ENCODE results near the gene ANKRD11. TPM values are rescaled to one million over a fixed set of nuclear protein-coding genes. Genes with fewer than 3 reads are reported as not detected.

Gene ANKRD11
- polyA plus RNA-seq, 3 donors = 3.2 to 62.4 (median 5.4) TPM

DNA sequence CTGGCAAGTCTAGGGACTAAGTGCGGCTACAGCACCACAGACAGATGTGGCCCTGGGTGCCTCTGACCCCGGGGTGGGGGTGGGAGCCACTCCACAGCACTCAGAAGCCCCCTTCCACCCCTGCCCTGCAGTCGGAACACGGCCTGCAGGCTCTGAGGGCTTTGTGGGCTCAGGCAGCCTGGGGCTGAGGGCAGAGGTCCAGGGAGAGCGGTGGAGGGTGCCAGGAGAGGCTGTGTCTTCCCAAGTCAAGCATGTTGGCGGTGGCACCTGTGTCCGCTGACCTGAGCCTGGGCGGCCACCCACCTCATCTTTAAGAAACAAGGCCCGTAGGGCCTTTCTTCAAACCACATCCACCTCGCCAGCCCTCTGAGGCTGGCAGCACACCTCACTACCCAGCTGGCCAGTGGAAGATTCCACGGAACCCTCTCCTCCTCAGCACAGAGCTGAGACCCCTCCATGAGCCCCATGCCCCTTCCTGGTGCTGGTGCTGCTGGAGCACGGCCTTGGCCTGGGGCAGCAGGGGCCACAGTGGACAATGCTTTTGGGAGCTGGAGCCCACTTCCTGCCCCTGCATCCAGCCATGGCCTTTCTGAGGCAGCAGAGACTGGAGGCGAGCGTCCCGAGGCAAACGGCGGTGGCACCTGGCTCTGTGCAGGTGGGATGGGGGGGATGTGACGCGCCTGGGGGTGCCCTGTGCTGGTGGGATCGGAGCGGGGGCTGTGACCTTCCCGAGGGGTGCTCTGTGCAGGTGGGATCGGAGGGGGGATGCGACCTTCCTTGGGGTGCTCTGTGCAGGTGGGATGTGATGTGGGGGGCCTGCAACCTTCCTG, 195.1 kb downstream of the ANKRD11 start:
- TF ChIP-seq, protein P1, sequence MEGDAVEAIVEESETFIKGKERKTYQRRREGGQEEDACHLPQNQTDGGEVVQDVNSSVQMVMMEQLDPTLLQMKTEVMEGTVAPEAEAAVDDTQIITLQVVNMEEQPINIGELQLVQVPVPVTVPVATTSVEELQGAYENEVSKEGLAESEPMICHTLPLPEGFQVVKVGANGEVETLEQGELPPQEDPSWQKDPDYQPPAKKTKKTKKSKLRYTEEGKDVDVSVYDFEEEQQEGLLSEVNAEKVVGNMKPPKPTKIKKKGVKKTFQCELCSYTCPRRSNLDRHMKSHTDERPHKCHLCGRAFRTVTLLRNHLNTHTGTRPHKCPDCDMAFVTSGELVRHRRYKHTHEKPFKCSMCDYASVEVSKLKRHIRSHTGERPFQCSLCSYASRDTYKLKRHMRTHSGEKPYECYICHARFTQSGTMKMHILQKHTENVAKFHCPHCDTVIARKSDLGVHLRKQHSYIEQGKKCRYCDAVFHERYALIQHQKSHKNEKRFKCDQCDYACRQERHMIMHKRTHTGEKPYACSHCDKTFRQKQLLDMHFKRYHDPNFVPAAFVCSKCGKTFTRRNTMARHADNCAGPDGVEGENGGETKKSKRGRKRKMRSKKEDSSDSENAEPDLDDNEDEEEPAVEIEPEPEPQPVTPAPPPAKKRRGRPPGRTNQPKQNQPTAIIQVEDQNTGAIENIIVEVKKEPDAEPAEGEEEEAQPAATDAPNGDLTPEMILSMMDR (IDR thresholded peaks at IDR 0.05) = no peak
- Histone ChIP-seq H4K20me1 (ENCODE audit: insufficient read depth, low read length) (peaks cover 100% of the 10 kb centered on the region), H3K27ac (ENCODE audit: low read depth in 1 of 2, low read length in 2 of 2) (no peak overlapping the region), H3K4me2 (replicated peaks; ENCODE audit: extremely low read depth, low read length, poor library complexity, severe bottlenecking) (no peak overlapping the region), H2AFZ (ENCODE audit: insufficient read depth, low read depth, low read length, poor library complexity, severe bottlenecking) (no peak overlapping the region), H3K27me3 (ENCODE audit: control insufficient read depth in 2 of 2, insufficient read depth in 2 of 2, low read length in 2 of 2) (no peaks in the 10 kb centered on the region), H3K36me3 (replicated peaks in 1 of 2; ENCODE audit: control insufficient read depth in 1 of 2, insufficient read depth in 2 of 2, low read length in 2 of 2) (peaks cover 22 to 44% of the 10 kb centered on the region in 2 donors), H3K4me3 (replicated peaks in 1 of 3; ENCODE audit: low read depth in 2 of 3, low read length in 3 of 3) (no peak overlapping the region), H3K9me3 (replicated peaks in 1 of 2; ENCODE audit: control insufficient read depth in 1 of 2, insufficient read depth in 1 of 2, low read length in 2 of 2) (no peaks in the 10 kb centered on the region), H3K9ac (ENCODE audit: insufficient read depth, low read length, poor library complexity, severe bottlenecking) (no peak overlapping the region), H3K79me2 (ENCODE audit: insufficient read depth, low read length) (peaks cover 79% of the 10 kb centered on the region), H3K4me1 (ENCODE audit: control insufficient read depth in 1 of 2, insufficient read depth in 2 of 2, low read length in 2 of 2) (peaks cover 12 to 19% of the 10 kb centered on the region in 2 donors)
- Mint-ChIP-seq H3K36me3 (peaks cover 26 to 57% of the 10 kb centered on the region in 2 donors), H3K27me3 (ENCODE audit: low read depth in 3 of 3) (peaks cover 0 to 1% (median 0%) of the 10 kb centered on the region in 3 donors), H3K9me3 (no peaks in the 10 kb centered on the region), H3K4me1 (peaks cover 28% of the 10 kb centered on the region), H3K4me3 (no peak overlapping the region), H3K27ac (peak overlapping the region in 1 of 7 donors; percentile 66)
- DNase-seq = no peak
- 92% methylated on average over 10 of the region's 24 CpGs for WGBS (ENCODE audit: insufficient coverage)
- intact Hi-C loops (cut with micrococcal nuclease) = no loop called here

DNA sequence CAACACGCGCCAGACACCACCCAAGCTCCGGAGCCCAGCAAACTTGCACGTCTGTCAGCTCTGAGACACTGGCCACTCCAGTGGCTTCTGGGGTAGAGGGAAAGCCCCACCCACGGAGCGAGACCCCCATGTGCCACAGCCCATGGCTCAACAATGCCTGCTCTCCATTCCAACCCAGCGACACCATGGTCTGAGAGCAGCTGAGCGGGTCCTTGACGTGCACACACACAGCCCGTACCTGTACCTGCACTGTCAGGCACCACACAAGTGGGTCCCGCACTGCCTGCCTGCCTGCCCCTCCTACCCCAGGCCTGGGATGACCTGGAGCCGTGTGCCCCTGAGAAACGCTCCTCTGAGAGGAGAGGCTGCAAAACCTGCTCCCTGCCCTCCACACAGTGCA, 195.9 kb downstream of the ANKRD11 start:
- Histone ChIP-seq H3K27me3 (ENCODE audit: control insufficient read depth in 2 of 2, insufficient read depth in 2 of 2, low read length in 2 of 2) (no peaks in the 10 kb centered on the region), H3K36me3 (replicated peaks in 1 of 2; ENCODE audit: control insufficient read depth in 1 of 2, insufficient read depth in 2 of 2, low read length in 2 of 2) (peaks cover 18 to 46% of the 10 kb centered on the region in 2 donors), H3K4me2 (replicated peaks; ENCODE audit: extremely low read depth, low read length, poor library complexity, severe bottlenecking) (no peak overlapping the region), H2AFZ (ENCODE audit: insufficient read depth, low read depth, low read length, poor library complexity, severe bottlenecking) (no peak overlapping the region), H3K4me1 (ENCODE audit: control insufficient read depth in 1 of 2, insufficient read depth in 2 of 2, low read length in 2 of 2) (peaks cover 12 to 15% of the 10 kb centered on the region in 2 donors), H3K9ac (ENCODE audit: insufficient read depth, low read length, poor library complexity, severe bottlenecking) (no peak overlapping the region), H3K9me3 (replicated peaks in 1 of 2; ENCODE audit: control insufficient read depth in 1 of 2, insufficient read depth in 1 of 2, low read length in 2 of 2) (no peaks in the 10 kb centered on the region), H4K20me1 (ENCODE audit: insufficient read depth, low read length) (peaks cover 99% of the 10 kb centered on the region), H3K27ac (ENCODE audit: low read depth in 1 of 2, low read length in 2 of 2) (peak overlapping the region in 1 of 2 donors; percentile 20), H3K4me3 (replicated peaks in 1 of 3; ENCODE audit: low read depth in 2 of 3, low read length in 3 of 3) (no peak overlapping the region), H3K79me2 (ENCODE audit: insufficient read depth, low read length) (peaks cover 72% of the 10 kb centered on the region)
- Mint-ChIP-seq H3K9me3 (no peaks in the 10 kb centered on the region), H3K4me1 (peaks cover 28% of the 10 kb centered on the region), H3K27ac (no peak overlapping the region), H3K36me3 (peaks cover 26 to 58% of the 10 kb centered on the region in 2 donors), H3K27me3 (ENCODE audit: low read depth in 3 of 3) (peaks cover 0 to 1% (median 0%) of the 10 kb centered on the region in 3 donors), H3K4me3 (no peak overlapping the region)
- DNase-seq = no peak
- TF ChIP-seq, protein P1 (IDR thresholded peaks at IDR 0.05) = no peak
- intact Hi-C loops (cut with micrococcal nuclease) = no loop called here
- 96% methylated on average over 7 of the region's 13 CpGs for WGBS (ENCODE audit: insufficient coverage)

Measured in CD14-positive monocyte (primary cell).